Fibroblast of skin of scalp (primary cell): ENCODE results near the gene PLCB3.

Experiments used
- DNase-seq: peaks from one replicate; pipeline ENCODE4 v3.0.0-alpha.2; 2013

PLCB3 gene

DNA sequence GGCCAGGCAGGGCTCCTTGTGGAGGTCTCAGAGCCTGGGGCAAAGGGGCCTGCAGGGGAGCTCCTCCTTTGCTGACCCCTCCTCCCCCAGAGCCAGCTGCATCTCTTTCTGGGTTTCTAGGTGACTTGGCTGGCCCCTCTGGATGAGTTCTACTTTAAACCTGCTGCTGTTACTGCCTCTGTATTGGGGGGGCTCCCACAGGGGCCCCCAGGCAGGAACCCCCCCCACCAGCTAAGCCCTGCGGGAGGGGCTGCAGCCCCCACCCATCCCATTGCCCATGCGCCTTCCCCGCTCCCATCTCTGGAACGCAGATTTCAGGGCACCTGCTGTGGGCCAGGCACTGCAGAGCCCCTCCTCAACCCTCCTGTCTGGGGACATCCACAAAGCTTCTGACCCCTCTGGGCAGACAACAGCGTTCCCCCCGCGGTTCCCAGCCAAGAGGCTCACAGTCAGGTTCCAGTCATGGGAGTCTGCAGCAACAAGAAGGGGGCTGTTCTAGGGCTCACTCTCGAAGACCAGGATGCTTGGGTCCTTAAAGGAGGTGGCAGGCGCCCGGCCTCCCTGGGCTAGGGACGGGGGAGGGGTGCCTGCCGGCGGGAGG is 815 bp upstream of the PLCB3 start:
- DNase-seq: peak; percentile 27

DNA sequence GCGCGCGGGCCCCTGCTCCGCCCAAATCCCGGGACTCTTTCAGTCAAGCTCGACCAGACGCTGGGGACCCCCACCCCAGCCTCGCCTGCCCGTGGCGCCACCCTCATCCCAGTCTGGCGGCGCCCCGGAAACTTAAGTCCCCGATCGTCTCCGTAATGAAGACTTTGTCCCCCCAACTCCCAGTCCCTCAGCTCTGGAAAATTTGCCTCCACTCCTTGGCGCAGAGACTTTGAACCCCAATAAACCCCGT is 348 bp downstream of the PLCB3 start:
- DNase-seq: no peak

DNA sequence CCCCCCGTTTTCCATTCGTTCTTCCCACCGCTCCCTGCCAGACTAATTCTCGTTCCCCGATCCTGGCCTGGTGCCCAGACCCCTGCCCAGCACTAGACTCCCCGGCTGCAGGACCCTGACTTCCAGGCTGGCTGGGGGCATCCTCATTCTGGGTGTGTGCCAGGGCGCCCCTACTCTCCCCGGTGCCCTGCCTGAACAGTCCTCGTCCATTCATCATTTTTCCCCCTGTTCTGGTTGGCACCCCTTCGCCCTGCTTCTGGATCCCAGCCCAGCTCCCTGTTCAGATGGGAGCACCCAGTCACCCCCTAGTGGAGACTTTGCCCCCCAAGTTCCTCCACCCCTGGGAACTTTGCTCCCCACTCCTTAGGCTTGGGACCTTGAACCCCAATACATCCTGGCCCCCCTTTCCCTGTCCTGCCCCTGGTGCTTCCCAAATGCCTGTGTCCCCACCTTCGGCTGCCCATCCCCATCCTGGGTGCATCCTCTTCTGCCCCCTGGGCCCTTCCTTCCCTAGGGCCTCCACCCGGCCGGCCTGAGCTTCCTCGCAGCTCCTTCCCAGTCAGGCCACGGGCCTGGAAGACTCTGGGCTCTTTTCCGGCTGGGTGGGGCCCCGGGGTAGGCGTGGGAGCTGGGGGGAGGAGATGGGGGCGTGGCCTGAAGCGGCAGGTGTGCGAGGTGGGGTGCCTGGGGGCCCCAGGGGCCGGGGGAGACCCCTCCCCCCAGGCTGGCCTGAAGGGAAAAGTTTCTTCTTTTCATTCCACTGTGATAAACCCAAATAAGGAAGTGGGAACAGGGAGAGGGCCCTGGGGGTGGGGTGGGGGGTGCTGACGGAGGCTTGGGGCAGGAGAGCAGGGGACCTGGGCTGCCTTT is 908 bp downstream of the PLCB3 start:
- peak; percentile 45 for DNase-seq

- DNase-seq: no peak
These were observed 1.7 kb downstream of the PLCB3 start for GRCh38 chr11:64253043-64253442.

- DNase-seq: no peak
These were observed 2.2 kb downstream of the PLCB3 start for GRCh38 chr11:64253481-64253880.

DNA sequence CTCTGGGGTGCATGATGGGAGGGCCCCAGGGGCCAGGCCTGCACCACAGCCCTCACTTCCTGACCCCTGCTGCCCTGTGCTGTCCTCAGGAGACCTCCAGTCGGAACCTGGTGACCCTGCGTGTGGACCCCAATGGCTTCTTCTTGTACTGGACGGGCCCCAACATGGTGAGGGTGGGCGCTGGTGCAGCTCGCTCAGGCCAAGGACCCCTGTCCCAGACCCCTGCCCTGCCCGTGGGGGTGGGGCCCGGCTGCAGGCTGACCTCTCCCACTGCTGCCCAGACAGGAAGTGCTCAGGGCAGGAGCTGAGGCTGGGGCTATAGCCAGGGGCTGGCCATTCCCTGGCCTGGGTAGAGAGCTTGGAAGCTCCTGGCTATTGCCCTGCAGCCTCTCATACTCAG is 3.0 kb downstream of the PLCB3 start:
- DNase-seq: no peak

DNA sequence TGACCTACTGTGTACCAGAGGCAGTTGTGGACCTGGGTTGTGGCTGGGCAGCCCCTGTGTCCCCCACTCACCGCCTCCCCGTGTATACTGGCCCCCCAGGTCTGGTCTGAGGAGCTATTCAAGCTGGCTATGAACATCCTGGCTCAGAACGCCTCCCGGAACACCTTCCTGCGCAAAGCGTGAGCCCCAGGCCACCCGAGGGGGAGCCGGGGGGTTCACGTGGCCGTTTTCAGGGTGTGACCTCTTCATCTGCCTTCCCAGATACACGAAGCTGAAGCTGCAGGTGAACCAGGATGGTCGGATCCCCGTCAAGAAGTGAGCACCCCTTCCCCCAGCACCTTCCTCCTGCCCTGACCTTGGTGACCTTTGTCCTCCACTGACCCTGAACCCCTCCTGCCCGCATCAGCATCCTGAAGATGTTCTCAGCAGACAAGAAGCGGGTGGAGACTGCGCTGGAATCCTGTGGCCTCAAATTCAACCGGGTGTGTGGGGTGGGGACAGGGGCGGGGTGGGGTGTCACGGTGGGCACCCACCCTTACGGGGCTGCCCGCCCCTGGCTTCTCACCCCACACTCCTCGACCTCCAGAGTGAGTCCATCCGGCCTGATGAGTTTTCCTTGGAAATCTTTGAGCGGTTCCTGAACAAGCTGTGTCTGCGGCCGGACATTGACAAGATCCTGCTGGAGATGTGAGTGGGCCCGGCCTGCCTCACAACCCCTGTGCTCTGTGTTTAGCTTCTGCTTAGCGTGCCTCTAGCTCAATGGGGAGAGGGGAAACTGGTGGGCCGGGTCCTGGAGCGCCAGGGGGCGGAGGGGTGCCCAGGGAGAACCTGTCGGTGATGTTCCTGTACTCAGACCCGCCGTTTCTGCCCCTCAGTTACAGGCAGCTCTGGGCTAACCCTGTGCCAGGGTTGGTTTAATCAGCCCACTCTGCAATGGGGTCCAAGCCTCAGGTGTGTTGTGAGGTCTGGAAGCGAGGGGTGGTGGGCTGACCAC is 4.1 kb downstream of the PLCB3 start:
- no peak for DNase-seq

- no peak for DNase-seq
These were observed 5.0 kb downstream of the PLCB3 start for GRCh38 chr11:64256300-64256699.

DNA sequence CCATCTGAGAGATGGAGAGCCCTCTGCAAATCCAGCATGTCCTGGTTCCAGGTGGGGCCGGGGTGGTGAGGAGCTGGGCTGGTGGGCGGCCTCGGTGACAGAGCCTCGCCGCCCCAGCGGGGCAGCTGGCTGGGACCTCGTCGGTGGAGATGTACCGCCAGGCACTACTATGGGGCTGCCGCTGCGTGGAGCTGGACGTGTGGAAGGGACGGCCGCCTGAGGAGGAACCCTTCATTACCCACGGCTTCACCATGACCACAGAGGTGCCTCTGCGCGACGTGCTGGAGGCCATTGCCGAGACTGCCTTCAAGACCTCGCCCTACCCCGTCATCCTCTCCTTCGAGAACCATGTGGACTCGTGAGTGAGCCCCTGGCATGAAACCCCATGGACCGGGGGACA is 7.0 kb downstream of the PLCB3 start:
- DNase-seq: no peak

- DNase-seq: no peak
These were observed 7.7 kb downstream of the PLCB3 start for GRCh38 chr11:64258946-64259532.

GRCh38 chr11:64259533-64260067 is 8.3 kb downstream of the PLCB3 start:
- no peak for DNase-seq

- no peak for DNase-seq
These were observed 8.9 kb downstream of the PLCB3 start for GRCh38 chr11:64260147-64260708.

DNA sequence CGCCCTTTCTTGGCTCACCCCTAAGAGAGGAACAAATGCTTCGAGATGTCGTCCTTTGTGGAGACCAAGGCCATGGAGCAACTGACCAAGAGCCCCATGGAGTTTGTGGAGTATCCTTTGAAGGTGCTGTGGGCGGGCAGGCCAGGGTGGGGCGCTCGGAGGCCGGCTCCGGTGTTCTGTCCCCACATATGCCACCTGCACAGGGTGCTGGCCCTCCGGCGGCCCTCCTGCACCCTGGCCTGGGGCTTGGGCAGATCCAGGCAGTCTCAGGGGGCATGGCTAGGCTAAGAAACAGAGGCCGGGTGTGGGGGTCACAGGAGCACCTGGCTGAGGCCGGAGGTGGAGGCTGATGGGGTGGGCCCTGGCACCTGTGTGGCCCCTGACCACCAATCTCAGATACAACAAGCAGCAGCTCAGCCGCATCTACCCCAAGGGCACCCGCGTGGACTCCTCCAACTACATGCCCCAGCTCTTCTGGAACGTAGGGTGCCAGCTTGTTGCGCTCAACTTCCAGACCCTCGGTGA is 10.3 kb downstream of the PLCB3 start:
- DNase-seq: no peak

GRCh38 chr11:64262271-64263002 is 11.1 kb downstream of the PLCB3 start:
- no peak for DNase-seq

DNA sequence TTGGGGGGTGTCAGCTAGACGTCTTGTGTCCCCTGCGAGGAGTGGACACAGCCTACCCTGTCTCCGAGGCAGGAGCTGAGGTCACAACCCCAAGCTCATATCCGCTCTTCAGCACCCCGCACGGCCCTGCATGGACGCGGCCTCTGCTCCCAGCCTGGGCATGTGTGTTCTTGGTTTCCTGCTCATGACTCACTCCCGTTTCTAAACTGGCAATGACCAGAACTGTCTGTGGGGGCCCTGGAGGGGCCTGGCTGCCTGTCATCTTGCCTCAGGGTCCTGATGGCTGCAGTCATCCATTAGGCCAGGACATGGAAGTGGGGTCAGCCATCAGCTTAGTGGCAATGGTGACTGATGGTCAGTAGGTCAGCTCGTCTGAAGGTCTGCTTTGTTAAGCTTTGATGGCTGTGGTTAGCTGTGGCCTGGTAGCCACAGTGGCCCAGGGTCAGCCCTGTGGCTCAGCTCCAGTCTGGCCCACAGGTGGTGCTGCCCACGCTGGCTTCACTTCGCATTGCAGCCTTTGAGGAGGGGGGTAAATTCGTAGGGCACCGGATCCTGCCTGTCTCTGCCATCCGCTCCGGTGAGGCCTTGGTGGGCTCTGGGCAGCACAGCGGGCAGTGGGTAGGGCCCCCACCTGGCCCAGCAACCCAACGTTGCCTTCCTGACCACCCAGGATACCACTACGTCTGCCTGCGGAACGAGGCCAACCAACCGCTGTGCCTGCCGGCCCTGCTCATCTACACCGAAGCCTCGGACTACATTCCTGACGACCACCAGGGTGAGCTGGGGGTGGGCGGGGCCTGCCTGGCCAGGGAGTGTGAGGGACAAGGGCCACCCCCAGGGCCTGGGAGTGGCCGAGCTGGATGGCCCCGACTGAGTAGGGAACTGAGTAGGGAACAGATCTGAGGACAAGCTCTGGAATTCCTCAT is 12.0 kb downstream of the PLCB3 start:
- DNase-seq: peak; percentile 22

DNA sequence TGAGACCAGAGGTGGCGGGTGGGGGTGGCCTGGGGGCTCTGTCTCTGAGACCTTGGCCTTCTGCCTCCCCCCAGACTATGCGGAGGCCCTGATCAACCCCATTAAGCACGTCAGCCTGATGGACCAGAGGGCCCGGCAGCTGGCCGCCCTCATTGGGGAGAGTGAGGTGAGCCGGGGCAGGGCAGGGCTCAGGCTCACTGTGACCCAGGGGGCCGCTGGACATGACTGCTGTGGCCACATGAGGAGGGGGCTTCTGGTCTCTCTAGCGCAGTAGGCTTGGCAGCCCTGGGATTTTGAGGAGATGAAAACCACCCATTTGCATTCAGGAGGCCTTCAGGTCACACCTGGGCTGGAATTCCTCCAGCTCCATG is 12.6 kb downstream of the PLCB3 start:
- DNase-seq: no peak

DNA sequence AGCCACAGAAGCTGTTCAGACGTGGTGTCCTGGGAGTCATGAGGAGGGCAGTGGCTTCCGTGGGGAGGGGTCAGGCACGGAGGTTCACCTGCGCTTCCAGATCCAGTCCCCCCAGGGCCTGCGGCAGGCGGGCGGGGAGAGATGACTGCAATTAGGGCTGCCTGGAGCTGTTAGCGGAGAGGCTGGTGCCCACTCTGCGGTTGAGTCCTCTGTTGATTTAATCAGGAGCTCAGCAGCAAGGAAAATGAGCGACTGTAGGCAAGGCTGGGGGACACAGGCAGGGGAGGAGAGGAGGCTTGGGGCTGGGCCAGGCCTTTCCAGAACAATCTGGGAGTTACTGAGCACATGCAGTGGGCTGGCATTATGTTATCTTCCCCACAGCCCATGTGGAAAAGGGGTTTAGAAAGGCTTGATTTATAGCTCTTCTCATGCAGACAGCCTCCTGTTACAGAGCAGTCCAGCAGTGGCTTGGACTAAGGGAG is 13.1 kb downstream of the PLCB3 start:
- DNase-seq: no peak

GRCh38 chr11:64265176-64266160 is 14.1 kb downstream of the PLCB3 start:
- no peak for DNase-seq

GRCh38 chr11:64266339-64266738 is 15.0 kb downstream of the PLCB3 start:
- no peak for DNase-seq
